HG03280 (cell line): Measurements from ENCODE around the gene RAD51C.
"Not testable (repeated sequence)": the region's sequence is repeated elsewhere in the genome, so short reads cannot be mapped to it uniquely, and the experiment has no call there.

Source experiments
- ATAC-seq: cut with Tn5 transposase; IDR thresholded peaks from one replicate; pipeline ENCODE4 v1.9.1; 2021; ENCODE audit warnings: mild to moderate bottlenecking, moderate library complexity; ENCODE audit not compliant: unreplicated experiment

The RAD51C gene

GRCh38 chr17:58692239-58693055 lies at the start of gene RAD51C:
Gene RAD51C, plus strand, starts transcription at chr17:58692602. Its CDS starts 42 bp downstream, at chr17:58692644.
- ATAC-seq, result peak; percentile 98

- no peak for ATAC-seq
These were observed 49.3 kb upstream of the RAD51C start for GRCh38 chr17:58643147-58643546.

- ATAC-seq, result no peak
These were observed 44.2 kb upstream of the RAD51C start for GRCh38 chr17:58648236-58648635.

- not testable (repeated sequence) for ATAC-seq
These were observed 34.2 kb upstream of the RAD51C start for GRCh38 chr17:58657962-58658803.

- ATAC-seq, result peak; percentile 74
These were observed 33.3 kb upstream of the RAD51C start for GRCh38 chr17:58658804-58659713.

GRCh38 chr17:58659714-58660084 lies 32.7 kb upstream of the RAD51C start:
- not testable (repeated sequence) for ATAC-seq

GRCh38 chr17:58660621-58661020 lies 31.8 kb upstream of the RAD51C start:
- ATAC-seq, result no peak

- ATAC-seq, result no peak
These were observed 30.9 kb upstream of the RAD51C start for GRCh38 chr17:58661499-58661898.

GRCh38 chr17:58664302-58664701 lies 28.1 kb upstream of the RAD51C start:
- no peak for ATAC-seq

- no peak for ATAC-seq
These were observed 26.2 kb upstream of the RAD51C start for GRCh38 chr17:58665946-58666857.

- no peak for ATAC-seq
These were observed 25.5 kb upstream of the RAD51C start for GRCh38 chr17:58666858-58667267.

- no peak for ATAC-seq
These were observed 24.3 kb upstream of the RAD51C start for GRCh38 chr17:58667934-58668597.

GRCh38 chr17:58668598-58668935 lies 23.8 kb upstream of the RAD51C start:
- no peak for ATAC-seq

GRCh38 chr17:58669853-58670252 lies 22.5 kb upstream of the RAD51C start:
- ATAC-seq, result no peak

- ATAC-seq, result no peak
These were observed 20.4 kb upstream of the RAD51C start for GRCh38 chr17:58671969-58672368.

- ATAC-seq, result no peak
These were observed 15.1 kb upstream of the RAD51C start for GRCh38 chr17:58677194-58677880.

- not testable (repeated sequence) for ATAC-seq
These were observed 14.1 kb upstream of the RAD51C start for GRCh38 chr17:58678287-58678686.

- ATAC-seq, result no peak
These were observed 13.0 kb upstream of the RAD51C start for GRCh38 chr17:58679263-58680037.
